ENCODE data around the gene RSPH6A. TPM values are rescaled to one million over a fixed set of nuclear protein-coding genes. Genes with fewer than 3 reads are reported as not detected.

Gene RSPH6A
- polyA plus RNA-seq, 3 donors, result not detected

GRCh38 chr19:45798995-45799517 lies 16.1 kb downstream of the RSPH6A start:
- Histone ChIP-seq H3K4me1 (ENCODE audit: control insufficient read depth in 1 of 2, insufficient read depth in 2 of 2, low read length in 2 of 2) (peaks cover under 1 to 2% of the 10 kb centered on the region in 2 donors), H3K36me3 (replicated peaks in 1 of 2; ENCODE audit: control insufficient read depth in 1 of 2, insufficient read depth in 2 of 2, low read length in 2 of 2) (no peaks in the 10 kb centered on the region), H4K20me1 (ENCODE audit: insufficient read depth, low read length) (peaks cover 19% of the 10 kb centered on the region), H3K79me2 (ENCODE audit: insufficient read depth, low read length) (no peaks in the 10 kb centered on the region), H3K27ac (ENCODE audit: low read depth in 1 of 2, low read length in 2 of 2) (no peak overlapping the region), H2AFZ (ENCODE audit: insufficient read depth, low read depth, low read length, poor library complexity, severe bottlenecking) (no peak overlapping the region), H3K9me3 (replicated peaks in 1 of 2; ENCODE audit: control insufficient read depth in 1 of 2, insufficient read depth in 1 of 2, low read length in 2 of 2) (peaks cover 0 to 9% of the 10 kb centered on the region in 2 donors), H3K27me3 (ENCODE audit: control insufficient read depth in 2 of 2, insufficient read depth in 2 of 2, low read length in 2 of 2) (peaks cover 45 to 95% of the 10 kb centered on the region in 2 donors), H3K4me2 (replicated peaks; ENCODE audit: extremely low read depth, low read length, poor library complexity, severe bottlenecking) (no peak overlapping the region), H3K4me3 (replicated peaks in 1 of 3; ENCODE audit: low read depth in 2 of 3, low read length in 3 of 3) (no peak overlapping the region), H3K9ac (ENCODE audit: insufficient read depth, low read length, poor library complexity, severe bottlenecking) (no peak overlapping the region)
- TF ChIP-seq CTCF (IDR thresholded peaks at IDR 0.05), result peak; percentile 93
- 7% methylated on average over 5 of the region's 10 CpGs for WGBS (ENCODE audit: insufficient coverage)
- peak overlapping the region in 1 of 2 donors; percentile 81 for H3K4me3 Mint-ChIP-seq
- H3K27me3 Mint-ChIP-seq (ENCODE audit: low read depth in 3 of 3), result peaks cover 98 to 100% (median 99%) of the 10 kb centered on the region in 3 donors
- peaks cover 2 to 40% (median 9%) of the 10 kb centered on the region in 7 donors for H3K9me3 Mint-ChIP-seq
- peaks cover 5% of the 10 kb centered on the region for H3K4me1 Mint-ChIP-seq
- H3K36me3 Mint-ChIP-seq, result peaks cover 3 to 5% of the 10 kb centered on the region in 2 donors
- no peak overlapping the region for H3K27ac Mint-ChIP-seq
- peak; percentile 32 to 59 (median 58) for DNase-seq
- intact Hi-C loops (cut with micrococcal nuclease), result loop anchor here (1.0 kb wide), 1 partner anchor 29 kb away; no protein-coding TSS in a partner anchor

GRCh38 chr19:45794627-45795026 lies 20.5 kb downstream of the RSPH6A start:
- Histone ChIP-seq H3K9me3 (replicated peaks in 1 of 2; ENCODE audit: control insufficient read depth in 1 of 2, insufficient read depth in 1 of 2, low read length in 2 of 2) (peaks cover 0 to 9% of the 10 kb centered on the region in 2 donors), H3K4me2 (replicated peaks; ENCODE audit: extremely low read depth, low read length, poor library complexity, severe bottlenecking) (no peak overlapping the region), H3K9ac (ENCODE audit: insufficient read depth, low read length, poor library complexity, severe bottlenecking) (no peak overlapping the region), H3K27me3 (ENCODE audit: control insufficient read depth in 2 of 2, insufficient read depth in 2 of 2, low read length in 2 of 2) (peaks cover 52 to 77% of the 10 kb centered on the region in 2 donors), H3K79me2 (ENCODE audit: insufficient read depth, low read length) (no peaks in the 10 kb centered on the region), H2AFZ (ENCODE audit: insufficient read depth, low read depth, low read length, poor library complexity, severe bottlenecking) (no peak overlapping the region), H3K4me1 (ENCODE audit: control insufficient read depth in 1 of 2, insufficient read depth in 2 of 2, low read length in 2 of 2) (peaks cover 35 to 41% of the 10 kb centered on the region in 2 donors), H4K20me1 (ENCODE audit: insufficient read depth, low read length) (peaks cover 50% of the 10 kb centered on the region), H3K27ac (ENCODE audit: low read depth in 1 of 2, low read length in 2 of 2) (no peak overlapping the region), H3K4me3 (replicated peaks in 1 of 3; ENCODE audit: low read depth in 2 of 3, low read length in 3 of 3) (no peak overlapping the region), H3K36me3 (replicated peaks in 1 of 2; ENCODE audit: control insufficient read depth in 1 of 2, insufficient read depth in 2 of 2, low read length in 2 of 2) (no peaks in the 10 kb centered on the region)
- Mint-ChIP-seq H3K27ac (no peak overlapping the region), H3K9me3 (peaks cover 6 to 48% (median 25%) of the 10 kb centered on the region in 7 donors), H3K4me1 (peaks cover 37% of the 10 kb centered on the region), H3K4me3 (peak overlapping the region in 1 of 2 donors; percentile 94), H3K27me3 (ENCODE audit: low read depth in 3 of 3) (peaks cover 83 to 91% (median 91%) of the 10 kb centered on the region in 3 donors), H3K36me3 (peaks cover 6 to 12% of the 10 kb centered on the region in 2 donors)
- no peak for TF ChIP-seq CTCF (IDR thresholded peaks at IDR 0.05)
- intact Hi-C loops (cut with micrococcal nuclease), result no loop called here
- DNase-seq, result no peak
- WGBS (ENCODE audit: insufficient coverage), result 83% methylated on average over 1 of the region's 2 CpGs
